Measurements from ENCODE around the gene AP1S3.

AP1S3 gene

GRCh38 chr2:223868005-223868404, 30.6 kb upstream of the AP1S3 start:
- Histone ChIP-seq H3K27ac (no peak overlapping the region), H3K4me1 (no peaks in the 10 kb centered on the region), H3K36me3 (peaks cover 21 to 25% (median 23%) of the 10 kb centered on the region in 3 donors), H3K9me3 (no peaks in the 10 kb centered on the region), H3K27me3 (no peaks in the 10 kb centered on the region), H3K4me3 (no peak overlapping the region)
- intact Hi-C loops (cut with DNase I; ENCODE audit: low total_unique reads): no loop called here
- no peak for TF ChIP-seq CTCF (IDR thresholded peaks at IDR 0.05)
- DNase-seq: no peak

DNA sequence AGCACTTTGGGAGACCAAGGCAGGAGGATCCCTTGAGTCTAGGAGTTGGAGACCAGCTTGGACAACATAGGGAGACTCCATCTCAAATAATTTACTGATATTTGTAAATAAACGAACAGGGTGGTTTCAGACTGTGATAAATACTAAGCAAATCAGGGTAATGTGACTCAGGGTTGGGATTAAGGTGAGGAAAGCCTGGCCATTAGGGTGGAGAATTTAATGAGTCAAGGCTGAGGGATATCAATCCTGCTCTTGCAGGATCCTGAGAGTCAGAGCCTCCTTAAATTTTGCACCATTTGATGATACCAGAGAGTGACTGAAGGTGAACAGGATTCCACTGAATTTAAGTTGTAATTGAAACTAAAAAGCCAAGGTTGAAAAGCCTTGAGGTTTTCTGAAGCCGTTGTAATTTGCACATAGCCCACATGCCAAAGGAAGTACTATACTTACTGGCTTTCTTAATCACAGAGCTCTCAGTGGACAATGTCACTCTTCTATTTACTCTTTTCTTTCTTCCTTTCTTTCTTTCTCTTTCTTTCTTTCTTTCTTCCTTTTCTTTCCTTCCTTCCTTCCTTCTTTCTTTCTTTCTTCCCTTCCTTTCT, 28.6 kb upstream of the AP1S3 start:
- Histone ChIP-seq H3K4me3 (no peak overlapping the region), H3K27me3 (no peaks in the 10 kb centered on the region), H3K4me1 (no peaks in the 10 kb centered on the region), H3K27ac (no peak overlapping the region), H3K36me3 (peaks cover 11 to 17% (median 11%) of the 10 kb centered on the region in 3 donors), H3K9me3 (no peaks in the 10 kb centered on the region)
- DNase-seq: no peak
- intact Hi-C loops (cut with DNase I; ENCODE audit: low total_unique reads): no loop called here
- TF ChIP-seq CTCF (IDR thresholded peaks at IDR 0.05): no peak

DNA sequence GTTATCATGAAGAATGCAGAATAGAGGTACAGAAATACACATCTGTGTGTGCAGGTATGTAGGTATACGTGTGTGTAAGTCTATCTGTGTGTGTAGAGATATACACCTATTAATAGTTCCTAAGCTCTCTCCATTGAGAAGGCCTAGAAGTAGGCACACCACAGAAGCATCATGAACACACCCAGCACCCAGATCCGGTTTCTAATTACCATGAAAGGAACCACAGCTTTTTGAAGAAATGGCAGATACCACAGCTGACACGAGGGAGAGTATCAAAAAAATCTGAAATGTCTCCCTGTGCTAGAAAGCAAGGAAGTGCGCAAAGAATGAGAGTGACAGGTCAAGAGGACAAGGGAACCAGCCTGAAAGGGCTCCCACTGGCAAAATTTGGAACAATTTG, 27.7 kb upstream of the AP1S3 start:
- Histone ChIP-seq H3K36me3 (peaks cover 3 to 8% (median 8%) of the 10 kb centered on the region in 3 donors), H3K4me3 (no peak overlapping the region), H3K4me1 (no peaks in the 10 kb centered on the region), H3K27ac (no peak overlapping the region), H3K9me3 (no peaks in the 10 kb centered on the region), H3K27me3 (no peaks in the 10 kb centered on the region)
- DNase-seq: no peak
- no peak for TF ChIP-seq CTCF (IDR thresholded peaks at IDR 0.05)
- intact Hi-C loops (cut with DNase I; ENCODE audit: low total_unique reads): no loop called here

- TF ChIP-seq CTCF (IDR thresholded peaks at IDR 0.05): no peak
- H3K27ac ChIP-seq: no peak overlapping the region
- intact Hi-C loops (cut with DNase I; ENCODE audit: low total_unique reads): no loop called here
Measured at GRCh38 chr2:223863491-223863890, 26.1 kb upstream of the AP1S3 start.

GRCh38 chr2:223860809-223861738, 23.7 kb upstream of the AP1S3 start:
- H3K36me3 ChIP-seq: no peaks in the 10 kb centered on the region
- no peak for DNase-seq
- H3K27ac ChIP-seq: no peak overlapping the region
- H3K27me3 ChIP-seq: no peaks in the 10 kb centered on the region
- no peak overlapping the region for H3K4me3 ChIP-seq
- TF ChIP-seq CTCF (IDR thresholded peaks at IDR 0.05): no peak
- H3K4me1 ChIP-seq: no peaks in the 10 kb centered on the region
- H3K9me3 ChIP-seq: no peaks in the 10 kb centered on the region
- intact Hi-C loops (cut with DNase I; ENCODE audit: low total_unique reads): no loop called here

More at GRCh38 chr2:223863491-223863890, 26.1 kb upstream of the AP1S3 start:
- Histone ChIP-seq H3K4me1 (no peaks in the 10 kb centered on the region), H3K36me3 (no peaks in the 10 kb centered on the region), H3K9me3 (no peaks in the 10 kb centered on the region), H3K27me3 (no peaks in the 10 kb centered on the region), H3K4me3 (no peak overlapping the region)
- no peak for DNase-seq
